Measurements from ENCODE around the gene RNF20.

DNA sequence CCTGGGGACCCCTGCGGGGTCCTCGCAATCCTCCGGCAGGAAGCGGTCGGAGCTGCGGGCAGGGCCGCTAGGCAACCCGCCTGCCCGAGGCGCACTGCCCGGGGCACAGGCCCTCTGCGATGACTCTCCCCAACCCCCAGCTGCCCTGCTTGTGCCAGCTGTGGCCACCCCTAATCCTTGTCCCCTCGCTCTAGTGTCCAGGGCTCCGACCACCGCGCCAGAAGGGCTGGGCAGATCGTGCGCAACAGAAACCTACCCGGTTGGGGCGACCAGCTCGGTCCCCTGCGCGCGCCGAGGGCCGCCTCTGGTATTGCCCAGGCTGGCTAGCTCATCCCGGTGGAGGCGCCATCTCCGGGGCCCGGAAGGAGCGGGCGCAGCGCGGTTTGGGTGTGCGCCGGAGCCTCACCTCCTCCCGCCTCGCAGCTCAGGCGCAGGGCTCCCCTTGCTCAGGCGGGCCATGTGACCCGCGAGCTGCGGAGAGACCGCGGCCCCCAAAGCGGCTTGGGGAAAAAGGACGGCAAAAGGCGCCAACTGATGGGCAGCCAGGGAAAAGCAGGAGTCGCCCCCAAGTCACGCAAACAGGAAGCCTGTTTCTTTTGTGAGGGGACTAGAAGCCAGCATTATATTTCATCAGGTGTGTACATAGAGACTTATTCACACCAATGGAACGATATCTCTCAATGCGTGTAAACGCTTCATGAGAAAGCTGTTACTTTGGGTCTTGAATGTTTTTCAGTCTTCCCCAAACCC, 46.8 kb upstream of the RNF20 start:
- TF ChIP-seq, protein P1, sequence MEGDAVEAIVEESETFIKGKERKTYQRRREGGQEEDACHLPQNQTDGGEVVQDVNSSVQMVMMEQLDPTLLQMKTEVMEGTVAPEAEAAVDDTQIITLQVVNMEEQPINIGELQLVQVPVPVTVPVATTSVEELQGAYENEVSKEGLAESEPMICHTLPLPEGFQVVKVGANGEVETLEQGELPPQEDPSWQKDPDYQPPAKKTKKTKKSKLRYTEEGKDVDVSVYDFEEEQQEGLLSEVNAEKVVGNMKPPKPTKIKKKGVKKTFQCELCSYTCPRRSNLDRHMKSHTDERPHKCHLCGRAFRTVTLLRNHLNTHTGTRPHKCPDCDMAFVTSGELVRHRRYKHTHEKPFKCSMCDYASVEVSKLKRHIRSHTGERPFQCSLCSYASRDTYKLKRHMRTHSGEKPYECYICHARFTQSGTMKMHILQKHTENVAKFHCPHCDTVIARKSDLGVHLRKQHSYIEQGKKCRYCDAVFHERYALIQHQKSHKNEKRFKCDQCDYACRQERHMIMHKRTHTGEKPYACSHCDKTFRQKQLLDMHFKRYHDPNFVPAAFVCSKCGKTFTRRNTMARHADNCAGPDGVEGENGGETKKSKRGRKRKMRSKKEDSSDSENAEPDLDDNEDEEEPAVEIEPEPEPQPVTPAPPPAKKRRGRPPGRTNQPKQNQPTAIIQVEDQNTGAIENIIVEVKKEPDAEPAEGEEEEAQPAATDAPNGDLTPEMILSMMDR (optimal IDR thresholded peaks at IDR 0.05 in 1 of 3, IDR thresholded peaks at IDR 0.05 in 1 of 3, conservative IDR thresholded peaks at IDR 0.05 in 1 of 3; ENCODE audit: extremely low read depth in 1 of 3, insufficient read depth in 2 of 3, low read length in 3 of 3) = peak in 2 of 3 experiments; percentile 25 to 28
- TF ChIP-seq EZH2 (IDR thresholded peaks at IDR 0.05; ENCODE audit: low read length) = no peak

All from keratinocyte (primary cell).